ENCODE measurements around the gene SLC7A9. TPM values are rescaled to one million over a fixed set of nuclear protein-coding genes. Genes with fewer than 3 reads are reported as not detected.

SLC7A9 gene
- total and polyA plus RNA-seq, 2 experiments from 2014 or later: 0.19 TPM; not detected in 1

DNA sequence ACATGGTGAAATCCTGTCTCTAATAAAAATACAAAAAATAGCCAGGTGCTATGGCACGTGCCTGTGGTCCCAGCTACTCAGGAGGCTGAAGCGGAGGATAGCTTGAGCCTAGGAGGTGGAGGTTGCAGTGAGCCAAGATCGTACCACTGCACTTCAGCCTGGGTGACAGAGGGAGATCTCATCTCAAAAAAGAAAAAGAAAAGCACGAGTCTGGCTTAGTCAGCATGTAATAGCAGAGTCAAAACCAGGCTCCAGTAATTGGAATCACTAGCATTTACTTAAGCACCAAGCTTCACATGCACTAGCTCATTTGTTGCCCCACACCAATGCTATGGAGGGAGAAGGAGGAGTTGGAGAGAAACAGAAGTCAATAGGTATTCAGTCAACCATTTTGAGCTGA, 41.9 kb upstream of the SLC7A9 start:
- H3F3A ChIP-seq (replicated peaks; ENCODE audit: low read depth): no peaks in the 10 kb centered on the region
- no peak for DNase-seq (ENCODE audit: low spot score)
- no peak overlapping the region for H3K4me3 Mint-ChIP-seq
- H3K79me2 ChIP-seq (replicated peaks; ENCODE audit: insufficient read depth): no peaks in the 10 kb centered on the region
- H3K9me2 ChIP-seq (ENCODE audit: insufficient read depth): no peaks in the 10 kb centered on the region
- H3K4me2 ChIP-seq: no peak overlapping the region
- no peaks in the 10 kb centered on the region for H3K4me1 Mint-ChIP-seq
- H3K27ac Mint-ChIP-seq: peak overlapping the region; percentile 78; the same call in 1 of the 2 replicates
- H3K9me3 Mint-ChIP-seq: no peaks in the 10 kb centered on the region
- no peaks in the 10 kb centered on the region for H3K4me1 ChIP-seq (ENCODE audit: insufficient read depth)
- H3K36me3 Mint-ChIP-seq (ENCODE audit: low read depth): peaks cover 5% of the 10 kb centered on the region; the same call in 1 of the 3 replicates
- H3K36me3 ChIP-seq (ENCODE audit: insufficient read depth): no peaks in the 10 kb centered on the region; the same call in 1 of the 2 replicates
- no peaks in the 10 kb centered on the region; the same call in 1 of the 2 replicates for H4K20me1 ChIP-seq (replicated peaks; ENCODE audit: insufficient read depth)
- no peak overlapping the region for H3K4me3 ChIP-seq
- TF ChIP-seq, protein P1, sequence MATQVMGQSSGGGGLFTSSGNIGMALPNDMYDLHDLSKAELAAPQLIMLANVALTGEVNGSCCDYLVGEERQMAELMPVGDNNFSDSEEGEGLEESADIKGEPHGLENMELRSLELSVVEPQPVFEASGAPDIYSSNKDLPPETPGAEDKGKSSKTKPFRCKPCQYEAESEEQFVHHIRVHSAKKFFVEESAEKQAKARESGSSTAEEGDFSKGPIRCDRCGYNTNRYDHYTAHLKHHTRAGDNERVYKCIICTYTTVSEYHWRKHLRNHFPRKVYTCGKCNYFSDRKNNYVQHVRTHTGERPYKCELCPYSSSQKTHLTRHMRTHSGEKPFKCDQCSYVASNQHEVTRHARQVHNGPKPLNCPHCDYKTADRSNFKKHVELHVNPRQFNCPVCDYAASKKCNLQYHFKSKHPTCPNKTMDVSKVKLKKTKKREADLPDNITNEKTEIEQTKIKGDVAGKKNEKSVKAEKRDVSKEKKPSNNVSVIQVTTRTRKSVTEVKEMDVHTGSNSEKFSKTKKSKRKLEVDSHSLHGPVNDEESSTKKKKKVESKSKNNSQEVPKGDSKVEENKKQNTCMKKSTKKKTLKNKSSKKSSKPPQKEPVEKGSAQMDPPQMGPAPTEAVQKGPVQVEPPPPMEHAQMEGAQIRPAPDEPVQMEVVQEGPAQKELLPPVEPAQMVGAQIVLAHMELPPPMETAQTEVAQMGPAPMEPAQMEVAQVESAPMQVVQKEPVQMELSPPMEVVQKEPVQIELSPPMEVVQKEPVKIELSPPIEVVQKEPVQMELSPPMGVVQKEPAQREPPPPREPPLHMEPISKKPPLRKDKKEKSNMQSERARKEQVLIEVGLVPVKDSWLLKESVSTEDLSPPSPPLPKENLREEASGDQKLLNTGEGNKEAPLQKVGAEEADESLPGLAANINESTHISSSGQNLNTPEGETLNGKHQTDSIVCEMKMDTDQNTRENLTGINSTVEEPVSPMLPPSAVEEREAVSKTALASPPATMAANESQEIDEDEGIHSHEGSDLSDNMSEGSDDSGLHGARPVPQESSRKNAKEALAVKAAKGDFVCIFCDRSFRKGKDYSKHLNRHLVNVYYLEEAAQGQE (IDR thresholded peaks at IDR 0.05; ENCODE audit: unreplicated experiment): no peak
- TF ChIP-seq, protein P2, sequence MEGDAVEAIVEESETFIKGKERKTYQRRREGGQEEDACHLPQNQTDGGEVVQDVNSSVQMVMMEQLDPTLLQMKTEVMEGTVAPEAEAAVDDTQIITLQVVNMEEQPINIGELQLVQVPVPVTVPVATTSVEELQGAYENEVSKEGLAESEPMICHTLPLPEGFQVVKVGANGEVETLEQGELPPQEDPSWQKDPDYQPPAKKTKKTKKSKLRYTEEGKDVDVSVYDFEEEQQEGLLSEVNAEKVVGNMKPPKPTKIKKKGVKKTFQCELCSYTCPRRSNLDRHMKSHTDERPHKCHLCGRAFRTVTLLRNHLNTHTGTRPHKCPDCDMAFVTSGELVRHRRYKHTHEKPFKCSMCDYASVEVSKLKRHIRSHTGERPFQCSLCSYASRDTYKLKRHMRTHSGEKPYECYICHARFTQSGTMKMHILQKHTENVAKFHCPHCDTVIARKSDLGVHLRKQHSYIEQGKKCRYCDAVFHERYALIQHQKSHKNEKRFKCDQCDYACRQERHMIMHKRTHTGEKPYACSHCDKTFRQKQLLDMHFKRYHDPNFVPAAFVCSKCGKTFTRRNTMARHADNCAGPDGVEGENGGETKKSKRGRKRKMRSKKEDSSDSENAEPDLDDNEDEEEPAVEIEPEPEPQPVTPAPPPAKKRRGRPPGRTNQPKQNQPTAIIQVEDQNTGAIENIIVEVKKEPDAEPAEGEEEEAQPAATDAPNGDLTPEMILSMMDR (conservative IDR thresholded peaks at IDR 0.05; ENCODE audit: low read depth in 2 of 2): no peak
- no peak for TF ChIP-seq EZH2phosphoT487 (IDR thresholded peaks at IDR 0.05; ENCODE audit: unreplicated experiment)
- TF ChIP-seq ZNF114 (CRISPR knock-in tag; IDR thresholded peaks at IDR 0.05): no peak
- TF ChIP-seq JUNB (IDR thresholded peaks at IDR 0.05; ENCODE audit: unreplicated experiment): no peak
- TF ChIP-seq EZH2 (IDR thresholded peaks at IDR 0.05; ENCODE audit: low read depth, unreplicated experiment): no peak
- TF ChIP-seq STAT1 (IDR thresholded peaks at IDR 0.05; ENCODE audit: unreplicated experiment): no peak
- no peak for TF ChIP-seq CREB1 (CRISPR knock-in tag; IDR thresholded peaks at IDR 0.05; ENCODE audit: low read depth)
- TF ChIP-seq NANOG (IDR thresholded peaks at IDR 0.05; ENCODE audit: borderline replicate concordance): no peak
- TF ChIP-seq, protein P3, sequence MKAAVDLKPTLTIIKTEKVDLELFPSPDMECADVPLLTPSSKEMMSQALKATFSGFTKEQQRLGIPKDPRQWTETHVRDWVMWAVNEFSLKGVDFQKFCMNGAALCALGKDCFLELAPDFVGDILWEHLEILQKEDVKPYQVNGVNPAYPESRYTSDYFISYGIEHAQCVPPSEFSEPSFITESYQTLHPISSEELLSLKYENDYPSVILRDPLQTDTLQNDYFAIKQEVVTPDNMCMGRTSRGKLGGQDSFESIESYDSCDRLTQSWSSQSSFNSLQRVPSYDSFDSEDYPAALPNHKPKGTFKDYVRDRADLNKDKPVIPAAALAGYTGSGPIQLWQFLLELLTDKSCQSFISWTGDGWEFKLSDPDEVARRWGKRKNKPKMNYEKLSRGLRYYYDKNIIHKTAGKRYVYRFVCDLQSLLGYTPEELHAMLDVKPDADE (IDR thresholded peaks at IDR 0.05): no peak
- no peak for TF ChIP-seq ZNF331 (CRISPR knock-in tag; IDR thresholded peaks at IDR 0.05; ENCODE audit: low read depth)
- TF ChIP-seq, protein P4, sequence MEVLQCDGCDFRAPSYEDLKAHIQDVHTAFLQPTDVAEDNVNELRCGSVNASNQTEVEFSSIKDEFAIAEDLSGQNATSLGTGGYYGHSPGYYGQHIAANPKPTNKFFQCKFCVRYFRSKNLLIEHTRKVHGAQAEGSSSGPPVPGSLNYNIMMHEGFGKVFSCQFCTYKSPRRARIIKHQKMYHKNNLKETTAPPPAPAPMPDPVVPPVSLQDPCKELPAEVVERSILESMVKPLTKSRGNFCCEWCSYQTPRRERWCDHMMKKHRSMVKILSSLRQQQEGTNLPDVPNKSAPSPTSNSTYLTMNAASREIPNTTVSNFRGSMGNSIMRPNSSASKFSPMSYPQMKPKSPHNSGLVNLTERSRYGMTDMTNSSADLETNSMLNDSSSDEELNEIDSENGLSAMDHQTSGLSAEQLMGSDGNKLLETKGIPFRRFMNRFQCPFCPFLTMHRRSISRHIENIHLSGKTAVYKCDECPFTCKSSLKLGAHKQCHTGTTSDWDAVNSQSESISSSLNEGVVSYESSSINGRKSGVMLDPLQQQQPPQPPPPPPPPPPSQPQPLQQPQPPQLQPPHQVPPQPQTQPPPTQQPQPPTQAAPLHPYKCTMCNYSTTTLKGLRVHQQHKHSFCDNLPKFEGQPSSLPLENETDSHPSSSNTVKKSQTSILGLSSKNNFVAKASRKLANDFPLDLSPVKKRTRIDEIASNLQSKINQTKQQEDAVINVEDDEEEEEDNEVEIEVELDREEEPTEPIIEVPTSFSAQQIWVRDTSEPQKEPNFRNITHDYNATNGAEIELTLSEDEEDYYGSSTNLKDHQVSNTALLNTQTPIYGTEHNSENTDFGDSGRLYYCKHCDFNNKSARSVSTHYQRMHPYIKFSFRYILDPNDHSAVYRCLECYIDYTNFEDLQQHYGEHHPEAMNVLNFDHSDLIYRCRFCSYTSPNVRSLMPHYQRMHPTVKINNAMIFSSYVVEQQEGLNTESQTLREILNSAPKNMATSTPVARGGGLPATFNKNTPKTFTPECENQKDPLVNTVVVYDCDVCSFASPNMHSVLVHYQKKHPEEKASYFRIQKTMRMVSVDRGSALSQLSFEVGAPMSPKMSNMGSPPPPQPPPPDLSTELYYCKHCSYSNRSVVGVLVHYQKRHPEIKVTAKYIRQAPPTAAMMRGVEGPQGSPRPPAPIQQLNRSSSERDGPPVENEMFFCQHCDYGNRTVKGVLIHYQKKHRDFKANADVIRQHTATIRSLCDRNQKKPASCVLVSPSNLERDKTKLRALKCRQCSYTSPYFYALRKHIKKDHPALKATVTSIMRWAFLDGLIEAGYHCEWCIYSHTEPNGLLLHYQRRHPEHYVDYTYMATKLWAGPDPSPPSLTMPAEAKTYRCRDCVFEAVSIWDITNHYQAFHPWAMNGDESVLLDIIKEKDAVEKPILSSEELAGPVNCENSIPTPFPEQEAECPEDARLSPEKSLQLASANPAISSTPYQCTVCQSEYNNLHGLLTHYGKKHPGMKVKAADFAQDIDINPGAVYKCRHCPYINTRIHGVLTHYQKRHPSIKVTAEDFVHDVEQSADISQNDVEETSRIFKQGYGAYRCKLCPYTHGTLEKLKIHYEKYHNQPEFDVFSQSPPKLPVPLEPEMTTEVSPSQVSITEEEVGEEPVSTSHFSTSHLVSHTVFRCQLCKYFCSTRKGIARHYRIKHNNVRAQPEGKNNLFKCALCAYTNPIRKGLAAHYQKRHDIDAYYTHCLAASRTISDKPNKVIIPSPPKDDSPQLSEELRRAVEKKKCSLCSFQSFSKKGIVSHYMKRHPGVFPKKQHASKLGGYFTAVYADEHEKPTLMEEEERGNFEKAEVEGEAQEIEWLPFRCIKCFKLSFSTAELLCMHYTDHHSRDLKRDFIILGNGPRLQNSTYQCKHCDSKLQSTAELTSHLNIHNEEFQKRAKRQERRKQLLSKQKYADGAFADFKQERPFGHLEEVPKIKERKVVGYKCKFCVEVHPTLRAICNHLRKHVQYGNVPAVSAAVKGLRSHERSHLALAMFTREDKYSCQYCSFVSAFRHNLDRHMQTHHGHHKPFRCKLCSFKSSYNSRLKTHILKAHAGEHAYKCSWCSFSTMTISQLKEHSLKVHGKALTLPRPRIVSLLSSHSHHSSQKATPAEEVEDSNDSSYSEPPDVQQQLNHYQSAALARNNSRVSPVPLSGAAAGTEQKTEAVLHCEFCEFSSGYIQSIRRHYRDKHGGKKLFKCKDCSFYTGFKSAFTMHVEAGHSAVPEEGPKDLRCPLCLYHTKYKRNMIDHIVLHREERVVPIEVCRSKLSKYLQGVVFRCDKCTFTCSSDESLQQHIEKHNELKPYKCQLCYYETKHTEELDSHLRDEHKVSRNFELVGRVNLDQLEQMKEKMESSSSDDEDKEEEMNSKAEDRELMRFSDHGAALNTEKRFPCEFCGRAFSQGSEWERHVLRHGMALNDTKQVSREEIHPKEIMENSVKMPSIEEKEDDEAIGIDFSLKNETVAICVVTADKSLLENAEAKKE (CRISPR knock-in tag; IDR thresholded peaks at IDR 0.05): no peak
- TF ChIP-seq POLR2AphosphoS5 (IDR thresholded peaks at IDR 0.05; ENCODE audit: low read depth): no peak
- H3K27ac ChIP-seq (ENCODE audit: low read depth): no peak overlapping the region
- ATAC-seq: no peak
- no peak overlapping the region for H2AFZ ChIP-seq
- H3K27me3 Mint-ChIP-seq (ENCODE audit: insufficient read depth, low read depth, poor library complexity): no peaks in the 10 kb centered on the region
- H3K27me3 ChIP-seq (ENCODE audit: insufficient read depth): no peaks in the 10 kb centered on the region

All from GM23338 (cell line).